Breast epithelium (tissue), 3 donors: Measurements from ENCODE around the gene INSR.

Experiments
- POLR2A ChIP-seq: fragments of 450-650 bp; IDR thresholded peaks from one replicate; pipeline ENCODE4 v1.6.1; 2016; ENCODE audit warnings: antibody characterized with exemption, mild to moderate bottlenecking, moderate library complexity
- TF ChIP-seq, protein P1 (sequence below), 3 donors: fragments of 450-650 bp; IDR thresholded peaks; one replicate each; pipeline ENCODE4 v1.5.1; 2016 to 2017; ENCODE audit warnings: antibody characterized with exemption in 3 of 3, mild to moderate bottlenecking in 3 of 3, moderate library complexity in 3 of 3

DNA sequence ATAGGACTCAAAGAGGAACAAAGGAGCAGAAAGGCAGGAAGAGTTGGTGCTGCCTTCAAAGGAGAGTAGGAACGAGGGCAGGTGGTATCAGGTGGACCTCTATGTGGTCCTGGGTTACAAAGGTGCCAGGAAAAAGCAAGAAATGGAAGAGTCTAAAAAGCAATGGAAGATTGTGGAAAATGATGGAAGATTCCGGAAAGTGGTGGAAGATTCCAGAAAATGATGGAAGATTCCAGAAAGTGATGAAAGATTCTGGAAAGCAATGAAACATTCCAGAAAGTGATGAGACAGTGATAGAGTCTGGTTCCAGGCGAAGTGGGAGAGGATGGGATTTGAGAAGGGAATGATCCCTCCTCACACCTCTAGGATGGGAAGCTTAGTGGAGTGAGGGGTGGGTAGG is 169.4 kb downstream of the INSR start:
- TF ChIP-seq POLR2A: no peak
- TF ChIP-seq, protein P1, sequence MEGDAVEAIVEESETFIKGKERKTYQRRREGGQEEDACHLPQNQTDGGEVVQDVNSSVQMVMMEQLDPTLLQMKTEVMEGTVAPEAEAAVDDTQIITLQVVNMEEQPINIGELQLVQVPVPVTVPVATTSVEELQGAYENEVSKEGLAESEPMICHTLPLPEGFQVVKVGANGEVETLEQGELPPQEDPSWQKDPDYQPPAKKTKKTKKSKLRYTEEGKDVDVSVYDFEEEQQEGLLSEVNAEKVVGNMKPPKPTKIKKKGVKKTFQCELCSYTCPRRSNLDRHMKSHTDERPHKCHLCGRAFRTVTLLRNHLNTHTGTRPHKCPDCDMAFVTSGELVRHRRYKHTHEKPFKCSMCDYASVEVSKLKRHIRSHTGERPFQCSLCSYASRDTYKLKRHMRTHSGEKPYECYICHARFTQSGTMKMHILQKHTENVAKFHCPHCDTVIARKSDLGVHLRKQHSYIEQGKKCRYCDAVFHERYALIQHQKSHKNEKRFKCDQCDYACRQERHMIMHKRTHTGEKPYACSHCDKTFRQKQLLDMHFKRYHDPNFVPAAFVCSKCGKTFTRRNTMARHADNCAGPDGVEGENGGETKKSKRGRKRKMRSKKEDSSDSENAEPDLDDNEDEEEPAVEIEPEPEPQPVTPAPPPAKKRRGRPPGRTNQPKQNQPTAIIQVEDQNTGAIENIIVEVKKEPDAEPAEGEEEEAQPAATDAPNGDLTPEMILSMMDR (IDR thresholded peaks at IDR 0.05): no peak
